Peyer's patch (tissue), 4 donors: ENCODE measurements around the gene CREB3L4.

Source experiments
- POLR2A ChIP-seq, 2 donors: fragments of 450-650 bp; IDR thresholded peaks; one replicate each; pipeline ENCODE4 v1.5.1; 2017; ENCODE audit warnings: antibody characterized with exemption in 2 of 2, mild to moderate bottlenecking in 2 of 2, moderate library complexity in 2 of 2
- TF ChIP-seq, protein P1 (sequence below), 6 experiments: fragments of 450-650 bp in 4 of 6; fragments of 200-600 bp in 2 of 6; sonication (generic) in 1 of 6; IDR thresholded peaks; one replicate each; pipeline ENCODE4 v1.5.1; 2017 to 2019; ENCODE audit warnings: antibody characterized with exemption in 6 of 6, mild to moderate bottlenecking in 3 of 6, moderate library complexity in 1 of 6

GRCh38 chr1:153933430-153933829 lies 34.3 kb upstream of the CREB3L4 start:
- no peak for TF ChIP-seq POLR2A (IDR thresholded peaks at IDR 0.05)
- TF ChIP-seq, protein P1, sequence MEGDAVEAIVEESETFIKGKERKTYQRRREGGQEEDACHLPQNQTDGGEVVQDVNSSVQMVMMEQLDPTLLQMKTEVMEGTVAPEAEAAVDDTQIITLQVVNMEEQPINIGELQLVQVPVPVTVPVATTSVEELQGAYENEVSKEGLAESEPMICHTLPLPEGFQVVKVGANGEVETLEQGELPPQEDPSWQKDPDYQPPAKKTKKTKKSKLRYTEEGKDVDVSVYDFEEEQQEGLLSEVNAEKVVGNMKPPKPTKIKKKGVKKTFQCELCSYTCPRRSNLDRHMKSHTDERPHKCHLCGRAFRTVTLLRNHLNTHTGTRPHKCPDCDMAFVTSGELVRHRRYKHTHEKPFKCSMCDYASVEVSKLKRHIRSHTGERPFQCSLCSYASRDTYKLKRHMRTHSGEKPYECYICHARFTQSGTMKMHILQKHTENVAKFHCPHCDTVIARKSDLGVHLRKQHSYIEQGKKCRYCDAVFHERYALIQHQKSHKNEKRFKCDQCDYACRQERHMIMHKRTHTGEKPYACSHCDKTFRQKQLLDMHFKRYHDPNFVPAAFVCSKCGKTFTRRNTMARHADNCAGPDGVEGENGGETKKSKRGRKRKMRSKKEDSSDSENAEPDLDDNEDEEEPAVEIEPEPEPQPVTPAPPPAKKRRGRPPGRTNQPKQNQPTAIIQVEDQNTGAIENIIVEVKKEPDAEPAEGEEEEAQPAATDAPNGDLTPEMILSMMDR (IDR thresholded peaks at IDR 0.05): no peak
